Epidermal melanocyte (primary cell): ENCODE results near the gene SUGP1.
A peak's percentile ranks its signal among the peaks of the same experiment; 100 is the strongest.

Source experiments
- DNase-seq: peaks from one replicate; pipeline ENCODE4 v3.0.0; 2011; ENCODE audit warnings: low spot score; ENCODE audit not compliant: insufficient read length

The SUGP1 gene

DNA sequence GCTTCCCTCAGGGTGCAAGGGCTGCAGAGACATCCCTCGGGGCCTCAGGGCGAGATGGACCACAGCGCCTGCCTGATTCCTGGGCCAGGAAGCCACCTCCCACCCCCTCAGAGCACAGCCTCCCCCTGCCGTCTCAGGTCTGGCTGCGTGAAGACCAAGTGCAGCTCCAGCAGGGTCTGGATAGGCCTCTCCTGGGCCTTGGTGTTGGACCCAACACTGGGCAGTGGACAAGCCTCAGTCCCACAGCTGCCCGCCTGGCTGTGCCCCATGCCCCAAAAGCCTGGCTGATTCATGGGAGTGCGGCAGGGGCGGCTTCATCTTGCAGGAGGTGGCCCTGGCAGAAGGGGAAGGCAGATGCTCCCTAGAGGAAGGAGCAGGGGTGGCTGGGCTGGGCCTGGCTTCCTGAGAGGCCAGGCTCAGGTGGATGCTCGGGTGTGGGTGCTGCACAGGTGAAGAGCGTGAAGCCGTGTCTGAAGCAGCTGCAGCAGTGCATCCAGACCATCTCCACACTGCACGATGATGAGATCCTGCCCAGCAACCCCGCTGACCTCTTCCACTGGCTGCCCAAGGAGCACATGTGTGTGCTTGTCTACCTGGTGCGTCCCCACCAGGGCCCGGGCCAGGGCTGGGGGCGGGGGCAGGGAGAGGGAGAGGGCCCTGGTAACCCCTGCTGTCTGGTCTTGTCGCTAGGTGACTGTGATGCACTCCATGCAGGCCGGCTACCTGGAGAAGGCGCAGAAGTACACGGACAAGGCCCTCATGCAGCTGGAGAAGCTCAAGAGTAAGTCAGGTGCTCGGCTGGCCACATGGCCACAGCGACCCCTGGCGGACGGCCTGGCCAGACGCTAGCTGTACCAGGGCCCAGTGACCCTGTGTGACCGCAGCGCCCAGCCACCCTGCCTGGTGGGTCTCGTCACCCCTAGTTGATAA is 22.0 kb upstream of the SUGP1 start:
- peak; percentile 64 for DNase-seq

DNA sequence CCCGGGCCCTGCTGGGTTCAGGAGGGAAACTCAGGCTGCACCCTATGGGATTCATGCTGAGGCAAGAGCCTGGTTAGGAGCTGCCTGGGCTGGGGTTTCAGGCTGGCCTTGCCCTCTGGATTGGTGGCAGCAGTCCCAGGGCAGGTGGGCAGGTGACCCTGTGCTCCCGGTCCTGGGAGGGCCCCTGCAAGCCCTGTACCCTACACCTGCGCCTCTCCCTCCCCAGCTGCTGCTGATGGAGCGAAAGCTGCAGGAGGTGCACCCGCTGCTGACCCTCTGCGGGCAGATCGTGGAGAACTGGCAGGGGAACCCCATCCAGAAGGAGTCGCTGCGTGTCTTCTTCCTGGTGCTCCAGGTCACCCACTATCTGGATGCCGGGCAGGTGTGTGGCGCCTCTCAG is 20.7 kb upstream of the SUGP1 start:
- DNase-seq = no peak

DNA sequence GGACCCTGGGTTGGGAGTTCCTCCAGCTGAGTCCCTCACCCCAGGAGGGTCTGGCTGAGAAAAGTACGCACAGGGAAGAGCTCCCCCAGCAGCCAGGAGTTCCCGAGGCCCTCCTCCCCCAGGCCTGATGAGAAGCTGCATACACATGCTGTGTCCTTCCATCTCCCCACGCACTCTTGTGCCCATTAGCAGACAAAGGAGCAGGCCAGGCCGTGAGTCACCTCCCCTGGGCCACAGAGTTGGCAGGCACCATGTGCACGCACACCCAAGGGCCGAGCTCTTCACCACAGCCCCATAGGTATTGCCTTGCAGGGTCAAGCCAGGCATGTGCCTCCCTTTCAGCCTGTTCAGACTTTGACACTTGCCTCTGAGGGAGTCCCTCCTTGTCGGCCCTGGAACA is 17.8 kb upstream of the SUGP1 start:
- DNase-seq = no peak

DNA sequence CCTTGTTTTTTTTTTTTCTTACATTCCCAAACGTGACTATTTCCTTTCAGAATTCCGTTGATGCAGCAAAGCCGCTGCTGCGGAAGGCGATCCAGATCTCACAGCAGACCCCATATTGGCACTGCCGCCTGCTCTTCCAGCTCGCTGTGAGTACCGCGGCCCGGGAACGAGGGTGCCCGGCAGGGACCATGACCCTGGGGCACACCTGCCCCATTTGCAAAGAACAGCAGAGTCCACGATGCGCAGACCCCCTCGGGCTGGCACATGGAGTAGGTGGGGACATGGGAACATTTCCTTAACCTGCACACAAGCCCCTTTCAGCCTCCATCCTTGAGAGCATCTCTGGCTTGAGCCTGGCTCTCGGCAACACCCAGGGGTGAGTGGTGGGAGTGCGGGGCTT is 16.8 kb upstream of the SUGP1 start:
- no peak for DNase-seq

DNA sequence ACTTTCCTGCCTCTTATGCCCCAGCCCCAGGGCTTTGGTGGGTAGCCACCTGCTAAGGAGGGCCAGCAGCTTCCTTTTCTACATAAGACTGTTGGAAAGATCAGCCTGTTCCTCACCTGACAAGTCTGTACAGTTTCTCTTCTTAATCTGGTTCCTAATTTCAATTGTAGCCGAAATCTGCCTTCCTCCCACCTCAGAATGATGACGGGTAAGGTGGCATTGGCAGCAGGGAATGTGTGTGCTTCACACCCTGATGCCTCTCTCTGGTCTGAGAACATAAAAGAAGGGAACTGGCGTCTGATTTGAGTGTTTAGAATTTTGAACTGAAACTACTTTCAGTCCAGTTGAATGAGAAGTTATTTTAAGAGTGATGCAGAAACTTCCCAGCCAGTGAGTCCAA is 16.3 kb upstream of the SUGP1 start:
- no peak for DNase-seq

DNA sequence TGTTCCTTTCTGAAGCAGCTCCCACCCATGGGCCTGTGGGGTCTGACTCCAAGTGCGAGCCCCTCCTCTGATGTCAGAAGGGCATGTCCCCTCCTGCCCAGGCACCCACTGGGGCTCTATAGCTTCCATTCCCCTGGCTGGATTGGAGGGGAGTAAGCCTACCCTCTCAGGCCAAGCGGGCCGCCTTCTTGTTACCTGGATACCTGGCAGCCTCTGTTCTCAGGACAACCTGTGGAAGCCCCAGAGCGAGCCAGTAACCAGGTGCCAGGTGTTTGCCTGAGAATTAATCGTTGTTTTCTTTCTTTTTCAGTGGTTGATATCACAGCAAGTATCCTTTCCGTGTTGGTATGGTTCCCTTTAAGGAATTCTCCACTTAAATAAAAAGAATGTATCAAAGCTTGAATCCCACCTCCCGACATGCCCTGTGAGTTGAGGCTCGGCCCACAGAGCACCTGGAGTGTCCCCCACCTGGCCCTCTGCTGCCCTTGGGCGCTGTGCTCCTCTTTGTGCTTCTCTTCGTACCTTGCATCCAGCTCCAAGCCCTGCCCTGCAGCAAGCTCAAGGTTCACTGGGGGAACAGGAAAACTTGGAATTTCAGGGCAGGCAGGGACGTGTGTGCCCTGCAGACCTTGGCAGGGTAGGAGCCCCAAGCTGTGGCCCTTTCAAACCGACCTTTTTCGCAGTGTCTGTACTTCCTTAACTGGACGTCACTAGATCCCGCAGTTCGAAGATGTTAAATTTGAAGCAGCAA is 15.3 kb upstream of the SUGP1 start:
- DNase-seq = no peak

DNA sequence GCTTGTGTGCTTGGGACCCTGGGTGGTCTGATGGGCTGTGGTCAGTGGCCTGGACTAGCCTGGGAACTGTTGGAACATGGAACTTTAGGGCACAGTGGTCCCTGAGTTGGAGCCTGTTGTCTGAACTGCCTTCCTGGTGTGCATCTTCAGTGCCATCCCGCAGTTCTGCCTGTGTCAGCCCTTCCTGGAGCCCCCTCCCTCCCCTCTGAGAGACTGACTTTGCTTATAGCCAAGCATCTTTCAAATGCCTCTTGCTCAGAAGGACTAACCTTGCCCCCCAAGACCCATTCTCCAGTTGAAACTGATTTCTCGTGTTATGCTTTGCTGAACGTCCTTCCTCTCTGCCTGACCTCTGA is 14.7 kb upstream of the SUGP1 start:
- no peak for DNase-seq

DNA sequence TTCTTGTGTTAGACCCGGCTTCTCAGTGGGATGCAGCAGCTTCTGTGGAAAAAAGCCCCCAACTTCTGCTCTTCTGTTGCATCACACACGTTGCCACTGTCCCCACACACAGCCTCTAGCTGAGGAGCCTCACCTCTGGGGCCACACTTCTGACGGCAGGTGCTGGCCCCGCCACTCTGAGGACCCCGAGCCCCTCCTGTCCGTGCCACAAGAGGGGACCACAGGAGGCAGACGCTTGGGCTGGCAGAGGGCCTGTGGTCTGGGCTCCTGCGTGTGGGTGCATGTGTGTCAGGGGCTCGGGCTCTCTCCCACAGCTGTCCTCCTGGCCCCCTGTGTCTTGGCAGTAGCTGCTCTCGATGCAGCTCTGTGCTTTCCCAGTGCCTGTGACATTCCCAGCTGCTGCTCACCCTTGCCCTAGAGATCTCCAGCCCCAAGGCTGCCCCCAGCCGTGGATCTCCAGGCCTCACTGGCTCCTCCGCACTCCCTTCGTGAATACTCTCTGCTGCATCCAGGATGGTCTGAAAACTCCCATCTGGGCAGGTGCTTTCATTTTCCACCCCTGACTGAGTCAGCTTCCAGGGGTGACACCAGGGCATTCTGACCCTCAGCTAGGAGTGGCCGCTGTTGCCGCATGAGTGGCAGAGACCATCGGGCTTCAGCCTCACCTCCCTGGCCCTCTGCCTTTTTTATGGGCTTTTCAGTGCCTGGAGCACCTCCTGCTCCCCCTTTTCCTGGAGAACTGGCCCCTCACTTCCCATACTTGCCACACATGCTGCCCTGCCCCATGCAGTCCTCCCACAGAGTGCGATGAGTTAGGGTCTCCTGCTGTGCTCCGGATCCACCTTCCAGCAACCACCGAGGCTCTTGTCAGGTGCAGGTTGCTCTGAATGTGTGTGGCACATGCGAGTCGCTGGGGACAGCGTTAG is 14.0 kb upstream of the SUGP1 start:
- DNase-seq = no peak

DNA sequence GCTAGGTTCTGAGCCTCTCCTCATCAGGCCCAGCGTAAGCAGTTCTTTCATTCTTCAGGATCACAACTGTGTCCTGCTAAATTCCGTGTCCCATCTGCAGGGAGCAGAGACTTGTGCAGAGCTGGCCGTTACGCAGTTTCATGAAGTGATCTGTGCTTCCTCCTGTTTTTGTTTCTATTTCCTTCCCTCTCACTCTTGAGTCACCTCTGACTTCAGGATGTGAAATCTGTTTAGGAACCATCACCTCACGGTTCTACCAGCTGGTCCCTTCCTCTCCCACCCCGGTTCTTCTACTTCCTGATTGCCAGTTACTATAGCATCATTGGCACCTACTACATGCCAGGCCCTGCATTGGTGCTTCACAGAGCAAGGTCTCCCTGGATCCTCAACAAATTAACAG is 8.8 kb upstream of the SUGP1 start:
- no peak for DNase-seq

DNA sequence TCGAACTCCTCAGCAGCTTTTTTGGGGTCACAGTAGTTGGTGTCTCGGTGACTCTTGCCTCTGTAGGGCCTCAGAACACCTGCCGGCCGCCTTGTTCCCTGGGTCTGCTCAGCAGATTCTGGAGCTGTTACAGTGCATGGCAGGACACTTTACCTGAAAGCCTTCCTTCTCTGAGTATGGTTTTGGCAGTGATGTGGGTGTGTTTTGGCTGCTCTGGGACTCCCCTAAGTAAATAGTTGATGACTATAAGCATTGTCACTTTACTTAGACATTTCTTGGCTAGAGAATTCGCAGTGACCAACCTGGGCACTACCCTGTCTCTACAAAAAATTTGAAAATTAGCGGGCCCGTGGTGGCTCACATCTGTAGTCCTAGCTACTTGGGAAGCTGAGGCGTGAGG is 7.4 kb upstream of the SUGP1 start:
- no peak for DNase-seq

DNA sequence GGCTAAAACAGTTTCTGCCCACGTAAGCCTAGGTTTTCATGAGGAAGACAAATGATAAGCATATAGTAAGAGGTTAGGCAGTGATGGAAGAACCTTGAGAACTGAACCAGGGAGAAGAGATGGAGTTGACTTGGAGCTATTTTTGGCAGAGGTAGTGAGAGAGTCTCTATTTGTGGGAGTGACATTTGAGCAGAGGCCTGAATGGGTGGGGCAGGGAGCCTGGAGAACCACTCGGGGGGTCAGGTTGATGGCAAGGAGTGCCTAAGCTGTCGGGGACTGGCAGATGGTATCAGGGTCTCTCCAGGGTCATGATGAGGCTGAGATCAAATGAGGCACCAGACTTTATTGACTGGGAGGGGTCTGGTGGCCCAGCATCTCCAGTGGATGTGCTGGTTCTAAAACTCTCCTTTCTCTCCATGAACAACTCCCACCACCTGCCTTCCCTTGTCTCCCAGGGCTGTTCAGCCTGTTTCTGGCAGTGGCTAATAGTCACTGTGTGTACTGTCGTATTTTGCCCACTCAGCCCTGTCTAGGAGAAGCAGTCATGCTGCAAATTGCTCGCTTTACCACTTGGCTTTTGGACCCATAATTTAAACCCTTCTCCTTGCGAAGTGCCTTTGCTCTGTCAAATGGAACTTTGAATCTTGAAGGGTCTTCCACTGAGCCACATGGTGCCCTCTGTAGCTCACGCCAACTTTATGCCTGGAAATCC is 3.9 kb upstream of the SUGP1 start:
- DNase-seq = no peak

DNA sequence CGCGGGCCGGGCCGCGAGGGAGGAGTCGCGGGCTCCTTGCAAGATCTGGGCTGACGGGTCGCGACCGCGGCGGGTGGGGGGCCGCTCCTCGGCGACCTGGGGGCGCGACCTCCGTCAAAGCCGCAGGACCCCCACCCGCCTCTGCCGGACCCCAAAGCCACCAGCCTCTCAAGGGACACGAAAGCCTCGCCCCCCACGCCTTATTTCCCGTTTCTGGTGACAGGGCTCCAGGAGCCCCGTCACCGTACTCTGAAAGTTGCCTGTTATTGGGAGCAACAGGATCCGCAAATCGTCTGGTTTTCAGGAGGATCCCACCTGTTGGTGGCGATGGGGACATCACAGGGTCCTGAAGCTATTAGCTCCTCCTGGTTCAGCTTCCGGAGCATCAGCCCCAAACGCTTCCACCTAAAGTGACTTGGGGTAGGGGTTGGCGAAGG is 850 bp upstream of the SUGP1 start:
- no peak for DNase-seq

DNA sequence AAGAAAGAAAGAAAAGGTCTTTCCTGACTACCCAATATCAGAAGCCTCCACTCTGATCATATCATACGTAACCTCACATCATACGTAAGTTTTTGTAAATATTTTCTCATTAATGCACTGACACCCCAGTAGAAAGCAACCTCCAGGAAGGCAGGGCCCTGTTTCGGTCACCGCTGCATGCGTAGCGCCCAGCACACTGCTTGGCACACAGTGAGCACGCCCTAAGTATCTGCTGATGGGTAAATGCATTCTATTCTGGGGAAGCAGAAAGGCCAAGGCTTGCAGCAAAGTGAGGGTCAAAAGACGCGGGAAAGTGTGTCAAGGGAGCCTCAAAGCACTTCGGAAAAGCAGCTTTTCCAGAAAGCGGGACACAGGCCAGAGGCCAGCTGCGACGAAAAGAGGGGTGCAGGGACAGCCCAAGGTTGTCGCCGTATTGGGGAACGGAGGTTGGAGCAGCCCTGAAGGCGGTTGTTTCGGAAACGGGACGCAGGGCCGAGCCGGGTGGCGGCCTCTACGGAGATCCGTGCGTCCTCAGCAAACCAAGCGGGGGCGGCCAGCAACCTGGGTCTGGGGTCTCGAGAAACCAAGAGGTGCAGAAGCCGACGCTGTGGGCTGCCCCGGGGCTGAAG is 463 bp downstream of the SUGP1 start:
- no peak for DNase-seq

DNA sequence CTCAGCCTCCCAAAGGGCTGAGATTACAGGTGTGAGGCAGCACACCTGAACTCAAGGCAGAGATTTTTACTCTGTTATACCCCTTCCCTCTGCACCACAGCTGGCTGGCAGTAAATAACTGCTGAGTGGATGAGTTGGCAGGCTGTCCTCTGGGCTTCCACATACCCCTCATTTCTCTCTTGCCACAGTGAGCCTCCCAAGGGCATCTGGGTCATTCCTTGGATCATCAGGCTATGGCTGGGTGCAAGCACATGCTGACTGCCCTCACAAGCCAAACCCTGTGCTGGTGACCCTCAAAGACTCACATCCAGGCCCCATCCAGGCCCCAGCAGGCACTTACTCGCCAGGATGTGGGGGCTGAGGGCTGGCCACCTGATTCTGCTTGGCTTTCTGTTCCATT is 4.2 kb downstream of the SUGP1 start:
- DNase-seq = no peak

DNA sequence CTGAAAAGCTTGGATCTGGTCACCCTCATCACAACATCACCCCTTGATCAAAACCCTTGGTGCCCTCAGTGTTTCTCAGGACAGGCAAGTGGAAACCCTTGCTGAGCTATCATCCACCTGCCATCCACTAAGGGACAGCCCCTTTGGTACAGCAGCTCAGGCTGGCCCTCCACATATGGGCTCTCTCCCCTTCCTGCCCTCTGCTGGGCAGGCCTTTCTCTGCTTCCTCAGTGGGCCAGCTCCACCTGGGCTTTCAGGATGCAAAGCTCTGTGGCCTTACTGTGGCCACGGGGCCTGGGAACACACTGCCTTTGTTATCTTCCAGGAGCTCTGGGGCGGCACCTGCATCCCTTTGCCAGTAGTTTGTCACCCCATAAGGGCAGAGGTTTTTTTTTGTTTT is 4.9 kb downstream of the SUGP1 start:
- DNase-seq = no peak

DNA sequence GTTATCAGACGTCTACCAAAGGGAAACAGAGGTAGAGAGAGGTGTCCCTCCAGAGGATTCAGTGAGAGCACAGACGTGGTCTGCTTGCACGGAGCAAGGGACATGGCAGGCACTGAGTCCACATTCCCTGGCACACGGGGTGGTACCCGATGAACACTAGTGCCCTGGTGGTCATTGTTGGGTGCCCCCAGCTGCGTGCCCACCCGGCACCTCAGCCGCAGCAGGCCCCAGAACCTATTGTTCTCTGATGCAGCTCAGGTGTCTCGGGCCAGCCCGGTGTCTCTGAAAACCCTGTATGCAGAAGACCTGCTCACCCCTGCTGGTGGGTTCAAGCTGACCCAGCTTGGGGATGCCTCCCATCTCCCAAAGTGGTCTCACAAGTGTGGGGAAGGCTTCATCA is 11.9 kb downstream of the SUGP1 start:
- no peak for DNase-seq

DNA sequence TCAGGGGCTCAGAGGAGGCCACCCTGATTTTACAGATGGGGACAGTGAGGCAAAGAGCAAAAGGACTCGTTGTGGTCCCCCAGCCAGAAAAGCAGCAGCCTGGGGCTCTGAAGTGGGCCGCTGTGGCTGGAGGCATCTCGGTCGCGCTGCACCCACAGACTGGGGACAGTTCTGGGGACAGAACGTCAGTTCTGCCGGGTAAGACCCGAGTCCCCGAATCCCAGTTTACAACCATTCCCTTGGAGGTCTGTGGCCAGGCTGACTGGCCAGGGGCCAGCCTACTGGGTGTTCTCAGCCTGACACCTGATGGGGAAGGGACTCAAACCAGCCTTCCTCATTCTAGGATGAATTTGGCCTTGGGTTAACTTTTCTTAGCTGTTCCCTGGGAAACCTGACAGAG is 14.1 kb downstream of the SUGP1 start:
- DNase-seq = no peak

DNA sequence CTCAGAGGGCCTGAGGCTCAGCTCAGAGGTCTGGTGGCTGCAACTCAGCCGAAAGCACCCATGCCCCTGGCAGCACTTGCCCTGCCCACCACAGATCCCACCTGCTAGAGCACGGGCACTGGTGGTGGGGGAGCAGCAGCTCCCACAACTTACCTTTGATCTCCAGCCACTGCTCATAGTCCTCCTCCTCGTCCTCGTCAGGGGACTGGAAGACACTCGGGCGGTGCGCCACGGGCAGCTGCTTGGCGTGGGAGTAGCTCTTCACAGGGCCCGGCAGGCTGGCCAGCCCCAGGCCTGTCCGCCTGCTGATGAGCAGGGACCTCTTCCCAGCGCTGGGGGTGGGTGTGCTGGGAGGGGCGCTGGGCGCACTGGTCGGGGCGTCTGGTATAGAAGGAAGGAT is 14.6 kb downstream of the SUGP1 start:
- no peak for DNase-seq

DNA sequence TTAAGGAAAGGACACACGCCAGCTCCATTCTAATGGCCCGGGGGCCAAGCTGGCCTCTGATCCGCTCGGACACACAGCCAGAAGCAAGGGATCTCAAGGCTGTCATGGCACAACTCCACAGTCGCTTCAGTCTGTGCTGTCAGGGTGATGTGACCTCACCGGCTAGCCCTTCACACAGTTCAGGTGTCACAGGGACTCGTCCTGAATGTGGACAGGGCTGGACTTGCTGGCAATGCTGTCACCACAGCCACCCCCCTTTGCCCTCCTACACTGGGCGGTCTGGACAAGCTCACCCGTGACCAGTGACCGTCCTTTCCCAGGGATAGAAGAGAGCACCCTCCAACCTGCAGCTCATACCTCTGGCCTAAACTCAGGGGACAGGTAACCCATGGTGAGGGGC is 15.2 kb downstream of the SUGP1 start:
- DNase-seq = no peak

DNA sequence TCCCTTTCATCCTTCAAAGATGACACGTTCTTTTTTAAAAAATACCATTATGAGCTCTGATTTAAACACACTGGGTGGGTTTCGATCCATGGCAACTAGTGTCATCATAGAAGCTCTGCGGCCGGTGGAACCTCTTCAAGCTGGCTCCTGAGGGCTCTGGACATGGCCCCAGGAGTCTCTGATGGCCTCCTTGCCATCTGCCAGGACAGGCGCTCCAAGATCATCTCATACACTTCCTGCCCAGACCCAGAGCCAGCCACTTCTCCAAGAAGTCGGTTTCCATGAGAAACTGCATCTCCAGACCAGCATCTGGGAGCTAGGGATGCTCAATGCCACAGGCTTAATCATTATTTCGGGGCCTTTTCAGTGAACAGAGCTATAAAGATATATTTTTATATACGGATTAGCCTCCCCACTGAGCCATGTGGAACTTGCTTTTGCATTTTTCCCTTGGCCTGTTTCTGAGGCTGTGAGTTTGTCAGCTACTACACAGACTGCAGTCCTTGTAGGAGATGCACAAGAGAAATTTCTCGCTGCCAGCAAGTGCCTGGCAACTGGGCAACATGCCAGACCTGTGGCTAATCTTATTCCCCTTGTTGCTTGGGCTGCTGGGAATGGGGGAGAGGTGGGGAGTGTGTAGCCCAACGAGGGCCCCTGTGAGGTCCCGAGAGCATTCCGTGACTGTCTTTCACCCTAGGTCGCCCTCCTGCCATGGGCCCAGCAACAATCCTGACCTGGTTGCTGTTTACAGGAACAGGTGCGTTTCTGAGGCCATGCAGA is 15.9 kb downstream of the SUGP1 start:
- DNase-seq = no peak
